NCI-H1694 treated with DMSO at 0.1 percent for 48 hours (cell line): Measurements from ENCODE around the gene HACD4.
"Not testable (repeated sequence)": the region's sequence is repeated elsewhere in the genome, so short reads cannot be mapped to it uniquely, and the experiment has no call there.

Source experiments
- DNase-seq: peaks from one replicate; lab custom pipeline; 2025; lab: John Stamatoyannopoulos, UW

The HACD4 gene

GRCh38 chr9:21016701-21017491, 14.5 kb downstream of the HACD4 start:
- DNase-seq: no peak

- DNase-seq: no peak
These were observed 15.4 kb downstream of the HACD4 start for GRCh38 chr9:21015995-21016394.

GRCh38 chr9:21015129-21015815, 16.2 kb downstream of the HACD4 start:
- DNase-seq: no peak

GRCh38 chr9:21002040-21002439, 29.4 kb downstream of the HACD4 start:
- DNase-seq: no peak

- no peak for DNase-seq
These were observed 29.9 kb downstream of the HACD4 start for GRCh38 chr9:21001581-21001980.

- DNase-seq: no peak
These were observed 33.9 kb downstream of the HACD4 start for GRCh38 chr9:20997503-20998076.

- no peak for DNase-seq
These were observed 34.6 kb downstream of the HACD4 start for GRCh38 chr9:20996809-20997208.

GRCh38 chr9:20995616-20996015, 35.8 kb downstream of the HACD4 start:
- no peak for DNase-seq

- no peak for DNase-seq
These were observed 37.0 kb downstream of the HACD4 start for GRCh38 chr9:20994486-20994885.

GRCh38 chr9:20990867-20991266, 40.6 kb downstream of the HACD4 start:
- DNase-seq: no peak

- no peak for DNase-seq
These were observed 41.5 kb downstream of the HACD4 start for GRCh38 chr9:20989923-20990341.

GRCh38 chr9:20988671-20989315, 42.6 kb downstream of the HACD4 start:
- DNase-seq: no peak

- DNase-seq: no peak
These were observed 43.4 kb downstream of the HACD4 start for GRCh38 chr9:20988061-20988460.

GRCh38 chr9:20987521-20987920, 43.9 kb downstream of the HACD4 start:
- no peak for DNase-seq

GRCh38 chr9:20985851-20986600, 45.4 kb downstream of the HACD4 start:
- no peak for DNase-seq

- DNase-seq: no peak
These were observed 46.9 kb downstream of the HACD4 start for GRCh38 chr9:20984506-20984905.

- no peak for DNase-seq
These were observed 50.0 kb downstream of the HACD4 start for GRCh38 chr9:20981486-20981885.

GRCh38 chr9:20980832-20981455, 50.5 kb downstream of the HACD4 start:
- DNase-seq: peak; percentile 7

- DNase-seq: no peak
These were observed 53.2 kb downstream of the HACD4 start for GRCh38 chr9:20978249-20978648.

- not testable (repeated sequence) for DNase-seq
These were observed 57.1 kb downstream of the HACD4 start for GRCh38 chr9:20974191-20974938.
